Breast epithelium (tissue), 4 donors: ENCODE results near the gene EPHA6. TPM values are rescaled to one million over a fixed set of nuclear protein-coding genes. Genes with fewer than 3 reads are reported as not detected.

Source experiments
- DNase-seq, 2 donors: peaks; one replicate each; pipeline ENCODE4 v3.0.0-alpha.2; 2019; ENCODE audit warnings: low spot score in 2 of 2
- H3K27ac ChIP-seq, 2 donors: fragments of 200-600 bp; sonication (generic) in 1 of 2; one replicate each; pipeline ENCODE4 v1.5.1; 2016 to 2019; ENCODE audit warnings: mild to moderate bottlenecking in 1 of 2
- H3K27me3 ChIP-seq, 2 donors: fragments of 200-600 bp; sonication (generic) in 1 of 2; one replicate each; pipeline versions ENCODE4 v1.5.1 to v1.6.0; 2017 to 2019; ENCODE audit warnings: control low read depth in 1 of 2, mild to moderate bottlenecking in 1 of 2
- H3K36me3 ChIP-seq: fragments of 200-600 bp; one replicate; pipeline ENCODE4 v1.5.1; 2019
- H3K4me1 ChIP-seq, 2 donors: fragments of 200-600 bp; sonication (generic); one replicate each; pipeline ENCODE4 v1.5.1; 2016 to 2019; ENCODE audit warnings: control low read depth in 1 of 2
- H3K4me3 ChIP-seq, 3 donors: fragments of 200-600 bp; sonication (generic); 1 replicate in 2 of 3; 2 replicates in 1 of 3; pipeline ENCODE4 v1.5.1; 2016 to 2019; ENCODE audit warnings: mild to moderate bottlenecking in 3 of 3, moderate library complexity in 2 of 3
- H3K9me3 ChIP-seq, 2 donors: fragments of 200-600 bp; sonication (generic) in 1 of 2; one replicate each; pipeline ENCODE4 v1.5.1; 2016 to 2019; ENCODE audit warnings: control low read depth in 1 of 2
- CTCF ChIP-seq, 3 donors: fragments of 450-650 bp; IDR thresholded peaks; one replicate each; pipeline ENCODE4 v1.5.1; 2016 to 2017; ENCODE audit warnings: antibody characterized with exemption in 3 of 3, mild to moderate bottlenecking in 3 of 3, moderate library complexity in 3 of 3
- POLR2A ChIP-seq: fragments of 450-650 bp; IDR thresholded peaks from one replicate; pipeline ENCODE4 v1.6.1; 2016; ENCODE audit warnings: antibody characterized with exemption, mild to moderate bottlenecking, moderate library complexity
- POLR2AphosphoS5 ChIP-seq, 3 donors: sonication (generic); formaldehyde crosslinking; IDR thresholded peaks; one replicate each; pipeline ENCODE4 v1.6.1; 2017; ENCODE audit warnings: antibody characterized with exemption in 3 of 3
- intact Hi-C: fragments of 100-400 bp; cut with DNase I; formaldehyde crosslinking; loops from one replicate; pipeline ENCODE4 v1.15.1; 2023; ENCODE audit warnings: low total_unique reads
- total RNA-seq, 3 donors: library from RNA; depleted of rRNA; stranded (reverse); fragments of >200 nt; gene quantifications; one replicate each; pipeline ENCODE4 v1.1.0, GENCODE V29; 2016

Gene EPHA6
- 1 to 10 TPM in 2 of 3 donors, under 1 TPM in 1; 0.98 to 1.4 (median 1.2) TPM for total RNA-seq

GRCh38 chr3:96813820-96814650 is at the start of gene EPHA6:
EPHA6 (plus strand) TSS chr3:96814594.
- H3K36me3 ChIP-seq, result no peaks in the 10 kb centered on the region
- no peaks in the 10 kb centered on the region for H3K4me1 ChIP-seq
- intact Hi-C loops, result no loop called here
- H3K4me3 ChIP-seq, result peak within 1 kb of the TSS; percentile 58 to 75 (median 59)
- peaks cover 0 to 19% of the 10 kb centered on the region in 2 donors for H3K27me3 ChIP-seq
- DNase-seq, result peak in 1 of 2 donors; percentile 54
- TF ChIP-seq CTCF (IDR thresholded peaks at IDR 0.05) (no peak), POLR2A (no peak), POLR2AphosphoS5 (IDR thresholded peaks at IDR 0.05) (no peak)
- H3K9me3 ChIP-seq, result no peaks in the 10 kb centered on the region
- peak within 1 kb of the TSS in 1 of 2 donors; percentile 49 for H3K27ac ChIP-seq

- intact Hi-C loops, result no loop called here
- no peak for TF ChIP-seq CTCF (IDR thresholded peaks at IDR 0.05)
- TF ChIP-seq POLR2A, result no peak
- no peak for TF ChIP-seq POLR2AphosphoS5 (IDR thresholded peaks at IDR 0.05)
- no peaks in the 10 kb centered on the region for H3K36me3 ChIP-seq
- no peaks in the 10 kb centered on the region for H3K4me1 ChIP-seq
- H3K4me3 ChIP-seq, result no peak overlapping the region
- no peak overlapping the region for H3K27ac ChIP-seq
- DNase-seq, result no peak
- no peaks in the 10 kb centered on the region for H3K27me3 ChIP-seq
- peaks cover 9 to 28% of the 10 kb centered on the region in 2 donors for H3K9me3 ChIP-seq
Measured at GRCh38 chr3:96776818-96777217, 37.6 kb upstream of the EPHA6 start.

- H3K27ac ChIP-seq, result no peak overlapping the region
- H3K27me3 ChIP-seq, result no peaks in the 10 kb centered on the region
- peaks cover 4 to 18% of the 10 kb centered on the region in 2 donors for H3K9me3 ChIP-seq
- no peak for DNase-seq
- H3K4me1 ChIP-seq, result no peaks in the 10 kb centered on the region
- no peak overlapping the region for H3K4me3 ChIP-seq
- intact Hi-C loops, result no loop called here
- TF ChIP-seq POLR2A (no peak), POLR2AphosphoS5 (IDR thresholded peaks at IDR 0.05) (no peak), CTCF (IDR thresholded peaks at IDR 0.05) (no peak)
- H3K36me3 ChIP-seq, result no peaks in the 10 kb centered on the region
Measured at GRCh38 chr3:96779810-96780209, 34.6 kb upstream of the EPHA6 start.

GRCh38 chr3:96796101-96796500 is 18.3 kb upstream of the EPHA6 start:
- H3K4me3 ChIP-seq, result no peak overlapping the region
- TF ChIP-seq POLR2A (no peak), CTCF (IDR thresholded peaks at IDR 0.05) (no peak), POLR2AphosphoS5 (IDR thresholded peaks at IDR 0.05) (no peak)
- H3K27ac ChIP-seq, result no peak overlapping the region
- H3K9me3 ChIP-seq, result no peaks in the 10 kb centered on the region
- intact Hi-C loops, result no loop called here
- H3K36me3 ChIP-seq, result no peaks in the 10 kb centered on the region
- no peaks in the 10 kb centered on the region for H3K27me3 ChIP-seq
- DNase-seq, result no peak
- H3K4me1 ChIP-seq, result no peaks in the 10 kb centered on the region

GRCh38 chr3:96803870-96804269 is 10.5 kb upstream of the EPHA6 start:
- Histone ChIP-seq H3K4me1 (no peaks in the 10 kb centered on the region), H3K4me3 (no peak overlapping the region), H3K27ac (no peak overlapping the region), H3K36me3 (no peaks in the 10 kb centered on the region), H3K9me3 (no peaks in the 10 kb centered on the region), H3K27me3 (peaks cover 0 to 17% of the 10 kb centered on the region in 2 donors)
- no peak for DNase-seq
- no peak for TF ChIP-seq POLR2A
- TF ChIP-seq CTCF (IDR thresholded peaks at IDR 0.05), result no peak
- no peak for TF ChIP-seq POLR2AphosphoS5 (IDR thresholded peaks at IDR 0.05)
- intact Hi-C loops, result no loop called here
